HCT116 (cell line): ENCODE measurements around the gene SPON2. TPM values are rescaled to one million over a fixed set of nuclear protein-coding genes. Genes with fewer than 3 reads are reported as not detected.

Experiments used
- ATAC-seq: fragments of 200-7000 bp; cut with Tn5 transposase; 2 replicates; pipeline ENCODE4 v1.9.1; 2020; ENCODE audit warnings: mild to moderate bottlenecking, moderate library complexity
- BruUV-seq: library from RNA; stranded (reverse); fragments of 400-500 nt; replicated peaks from 2 replicates; lab custom pipeline; 2021; lab: Mats Ljungman, UMichigan
- CTCF ChIA-PET: fragments of 300-600 bp; sonication (Branson Sonifier 250); formaldehyde crosslinking; loops from one replicate; lab custom pipeline; 2021; ENCODE audit warnings: antibody characterized with exemption; lab: Charles Lee
- POLR2A ChIA-PET: fragments of 300-600, 350-600 bp; sonication (Branson Sonifier 250); formaldehyde crosslinking; loops from one replicate; lab custom pipeline; 2021; ENCODE audit warnings: antibody characterized with exemption; lab: Charles Lee
- RAD21 ChIA-PET, 2 experiments: fragments of 300-600 bp; sonication (Branson Sonifier 250); formaldehyde crosslinking; loops; one replicate each; lab custom pipeline; 2023; ENCODE audit warnings: low total read pairs in 2 of 2; ENCODE audit not compliant: uncharacterized antibody in 2 of 2, unreplicated experiment in 2 of 2, low non-redundant PET in 1 of 2; lab: Charles Lee
- DNase-seq: peaks from one replicate; pipeline ENCODE4 v3.0.0-alpha.2; 2010; ENCODE audit warnings: low read depth, low spot score
- H2AFZ ChIP-seq: fragments of 200-600 bp; shearing (Covaris generic), sonication (generic); 2 replicates; pipeline ENCODE4 v1.6.1; 2017; ENCODE audit warnings: low read depth, mixed run types, mixed read lengths, antibody characterized with exemption, low read length; ENCODE audit not compliant: poor library complexity, severe bottlenecking
- H3K27ac ChIP-seq: 2 replicates; pipeline ENCODE4 v1.5.1; 2012; ENCODE audit warnings: low read depth, low read length
- H3K27me3 ChIP-seq: fragments of 200-600 bp; sonication (generic); 2 replicates; pipeline ENCODE4 v1.6.1; 2016; ENCODE audit warnings: mixed run types, low read length, mixed read lengths; ENCODE audit not compliant: insufficient read depth
- H3K36me3 ChIP-seq, 2 experiments: fragments of 200-500 bp in 1 of 2; fragments of 200-600 bp in 1 of 2; sonication (Bioruptor generic) in 1 of 2; sonication (generic) in 1 of 2; 2 replicates each; pipeline versions ENCODE4 v1.5.1 to v1.6.1; 2014 to 2016; ENCODE audit warnings: low read length in 2 of 2, inconsistent platforms in 1 of 2, mixed read lengths in 1 of 2, mixed run types in 1 of 2; ENCODE audit not compliant: insufficient read depth in 2 of 2, control insufficient read depth in 1 of 2
- H3K4me1 ChIP-seq, 2 experiments: fragments of 200-600 bp in 1 of 2; sonication (generic) in 1 of 2; 2 replicates each; pipeline versions ENCODE4 v1.5.1 to v1.6.1; 2012 to 2017; ENCODE audit warnings: low read length in 2 of 2, inconsistent platforms in 1 of 2, mild to moderate bottlenecking in 1 of 2, mixed read lengths in 1 of 2, mixed run types in 1 of 2, moderate library complexity in 1 of 2; ENCODE audit not compliant: insufficient read depth in 2 of 2, control insufficient read depth in 1 of 2
- H3K4me2 ChIP-seq: fragments of 200-600 bp; sonication (generic); 2 replicates; pipeline ENCODE4 v1.6.1; 2017; ENCODE audit warnings: mixed run types, low read length, mixed read lengths
- H3K4me3 ChIP-seq, 2 experiments: fragments of 200-600 bp in 1 of 2; sonication (generic) in 1 of 2; replicated peaks in 1 of 2; 2 replicates each; pipeline ENCODE4 v1.5.1; 2011 to 2016; ENCODE audit warnings: low read length in 2 of 2, control low read depth in 1 of 2, low read depth in 1 of 2, mild to moderate bottlenecking in 1 of 2, mixed read lengths in 1 of 2, mixed run types in 1 of 2
- H3K79me2 ChIP-seq: fragments of 200-600 bp; sonication (generic); 2 replicates; pipeline ENCODE4 v1.6.1; 2017; ENCODE audit warnings: mild to moderate bottlenecking, mixed run types, low read length, moderate library complexity, mixed read lengths; ENCODE audit not compliant: insufficient read depth
- H3K9ac ChIP-seq: fragments of 200-600 bp; sonication (generic); 2 replicates; pipeline ENCODE4 v1.6.1; 2016; ENCODE audit warnings: low read length, mixed read lengths
- H3K9me2 ChIP-seq: fragments of 200-600 bp; sonication (generic), shearing (Covaris generic); 2 replicates; pipeline ENCODE4 v1.6.1; 2017; ENCODE audit warnings: mixed run types, mild to moderate bottlenecking, moderate library complexity; ENCODE audit not compliant: insufficient read depth
- H3K9me3 ChIP-seq, 2 experiments: fragments of 200-500 bp in 1 of 2; fragments of 200-600 bp in 1 of 2; sonication (Bioruptor generic) in 1 of 2; sonication (generic) in 1 of 2; 2 replicates each; pipeline ENCODE4 v1.6.1; 2014 to 2017; ENCODE audit warnings: low read length in 2 of 2, mixed read lengths in 2 of 2, inconsistent platforms in 1 of 2, low read depth in 1 of 2, mild to moderate bottlenecking in 1 of 2, mixed run types in 1 of 2, moderate library complexity in 1 of 2; ENCODE audit not compliant: control insufficient read depth in 1 of 2, insufficient read depth in 1 of 2
- H4K20me1 ChIP-seq: fragments of 200-600 bp; sonication (generic), shearing (Covaris generic); 2 replicates; pipeline ENCODE4 v1.6.1; 2017; ENCODE audit warnings: mixed run types, mild to moderate bottlenecking, moderate library complexity; ENCODE audit not compliant: insufficient read depth
- CBX3 ChIP-seq: IDR thresholded peaks from 2 replicates; pipeline ENCODE4 v1.6.1; 2012; ENCODE audit warnings: low read depth
- CEBPB ChIP-seq: IDR thresholded peaks from 2 replicates; pipeline ENCODE4 v1.6.1; 2012; ENCODE audit warnings: low read depth
- EGR1 ChIP-seq: IDR thresholded peaks from 2 replicates; pipeline ENCODE4 v1.6.1; 2012; ENCODE audit warnings: low read depth
- ELF1 ChIP-seq: IDR thresholded peaks from 2 replicates; pipeline ENCODE4 v1.6.1; 2012; ENCODE audit warnings: low read depth, borderline replicate concordance
- EZH2 ChIP-seq: fragments of 200-600 bp; sonication (generic); IDR thresholded peaks from 2 replicates; pipeline ENCODE4 v1.6.1; 2017; ENCODE audit warnings: antibody characterized with exemption, mixed run types
- EZH2phosphoT487 ChIP-seq: fragments of 200-600 bp; IDR thresholded peaks from 2 replicates; pipeline ENCODE4 v1.6.1; 2018; ENCODE audit warnings: antibody characterized with exemption, borderline replicate concordance
- FOSL1 ChIP-seq: IDR thresholded peaks from 2 replicates; pipeline ENCODE4 v1.6.1; 2012; ENCODE audit warnings: low read depth
- JUND ChIP-seq: IDR thresholded peaks from 2 replicates; pipeline ENCODE4 v1.6.1; 2012
- POLR2A ChIP-seq: IDR thresholded peaks from 2 replicates; pipeline ENCODE4 v1.7.0; 2011; ENCODE audit warnings: borderline replicate concordance; ENCODE audit not compliant: insufficient read depth, insufficient read length; ENCODE audit errors: extremely low read depth
- POLR2AphosphoS5 ChIP-seq: IDR thresholded peaks from 2 replicates; pipeline ENCODE4 v1.6.1; 2011; ENCODE audit warnings: mild to moderate bottlenecking, low read depth, low read length, moderate library complexity
- RAD21 ChIP-seq: IDR thresholded peaks from 2 replicates; pipeline ENCODE4 v1.6.1; 2012; ENCODE audit warnings: low read depth, mild to moderate bottlenecking
- SIN3A ChIP-seq: IDR thresholded peaks from 2 replicates; pipeline ENCODE4 v1.6.1; 2012; ENCODE audit warnings: low read depth
- SP1 ChIP-seq: IDR thresholded peaks from 2 replicates; pipeline ENCODE4 v1.6.1; 2012; ENCODE audit warnings: low read depth
- SRF ChIP-seq: IDR thresholded peaks from 2 replicates; pipeline ENCODE4 v1.6.1; 2012; ENCODE audit warnings: low read depth
- TCF7L2 ChIP-seq: IDR thresholded peaks from 2 replicates; pipeline ENCODE4 v1.7.0; 2011; ENCODE audit warnings: borderline replicate concordance, inconsistent platforms; ENCODE audit not compliant: insufficient read depth, insufficient read length; ENCODE audit errors: extremely low read depth
- YY1 ChIP-seq: IDR thresholded peaks from 2 replicates; pipeline ENCODE4 v1.6.1; 2011; ENCODE audit warnings: low read length, low read depth, moderate library complexity, mild to moderate bottlenecking; ENCODE audit not compliant: insufficient replicate concordance; ENCODE audit errors: extremely low read depth
- ZNF274 ChIP-seq: fragments of 200-500 bp; sonication (Bioruptor generic); IDR thresholded peaks from 2 replicates; pipeline ENCODE4 v1.6.1; 2014; ENCODE audit warnings: mild to moderate bottlenecking, low read depth, low read length, inconsistent platforms
- intact Hi-C: fragments of 100-400 bp; cut with micrococcal nuclease; formaldehyde crosslinking; loops from 2 replicates; pipeline ENCODE4 v1.10.0; 2022
- total RNA-seq: library from RNA; stranded (reverse); gene quantifications from one replicate; pipeline ENCODE4 v1.2.1, GENCODE V29; 2021; ENCODE audit not compliant: unreplicated experiment
- TF ChIP-seq, protein P1 (sequence below), 3 experiments: fragments of 200-600 bp in 1 of 3; sonication (generic) in 1 of 3; IDR thresholded peaks in 2 of 3; conservative IDR thresholded peaks in 1 of 3; 2 replicates each; pipeline ENCODE4 v1.5.1; 2012 to 2017; ENCODE audit warnings: low read depth in 2 of 3, low read length in 2 of 3, antibody characterized with exemption in 1 of 3, borderline replicate concordance in 1 of 3, control low read depth in 1 of 3, mild to moderate bottlenecking in 1 of 3, mixed read lengths in 1 of 3, mixed run types in 1 of 3, moderate library complexity in 1 of 3; ENCODE audit not compliant: insufficient read depth in 1 of 3
- TF ChIP-seq, protein P2 (sequence below): IDR thresholded peaks from 2 replicates; pipeline ENCODE4 v1.6.1; 2011; ENCODE audit warnings: mild to moderate bottlenecking, low read length, moderate library complexity; ENCODE audit not compliant: insufficient replicate concordance; ENCODE audit errors: extremely low read depth
- TF ChIP-seq, protein P3 (sequence below): IDR thresholded peaks from 2 replicates; pipeline ENCODE4 v1.6.1; 2012

The SPON2 gene
- total RNA-seq, 1 experiment from 2014 or later: 1.5 TPM

- no peaks in the 10 kb centered on the region for H3K9me3 ChIP-seq
- ChIA-PET POLR2A (no interaction called here), RAD21 (no interaction called here), CTCF (no interaction called here)
- no peak overlapping the region for H3K27ac ChIP-seq
- H3K79me2 ChIP-seq: no peaks in the 10 kb centered on the region
- H4K20me1 ChIP-seq: no peaks in the 10 kb centered on the region
- H3K9me2 ChIP-seq: no peaks in the 10 kb centered on the region
- peaks cover 3 to 16% of the 10 kb centered on the region in 2 experiments; a peak in 3 of 4 replicates for H3K4me1 ChIP-seq
- ATAC-seq (no peak), DNase-seq (no peak)
- H2AFZ ChIP-seq: no peak overlapping the region
- TF ChIP-seq EZH2phosphoT487 (no peak), EGR1 (no peak), EZH2 (no peak), JUND (no peak), TCF7L2 (no peak), POLR2AphosphoS5 (no peak), RAD21 (no peak), ZNF274 (no peak), YY1 (no peak), SIN3A (no peak), POLR2A (no peak), FOSL1 (no peak), SP1 (no peak), CBX3 (no peak), SRF (no peak), ELF1 (no peak), CEBPB (no peak)
- TF ChIP-seq, protein P1, sequence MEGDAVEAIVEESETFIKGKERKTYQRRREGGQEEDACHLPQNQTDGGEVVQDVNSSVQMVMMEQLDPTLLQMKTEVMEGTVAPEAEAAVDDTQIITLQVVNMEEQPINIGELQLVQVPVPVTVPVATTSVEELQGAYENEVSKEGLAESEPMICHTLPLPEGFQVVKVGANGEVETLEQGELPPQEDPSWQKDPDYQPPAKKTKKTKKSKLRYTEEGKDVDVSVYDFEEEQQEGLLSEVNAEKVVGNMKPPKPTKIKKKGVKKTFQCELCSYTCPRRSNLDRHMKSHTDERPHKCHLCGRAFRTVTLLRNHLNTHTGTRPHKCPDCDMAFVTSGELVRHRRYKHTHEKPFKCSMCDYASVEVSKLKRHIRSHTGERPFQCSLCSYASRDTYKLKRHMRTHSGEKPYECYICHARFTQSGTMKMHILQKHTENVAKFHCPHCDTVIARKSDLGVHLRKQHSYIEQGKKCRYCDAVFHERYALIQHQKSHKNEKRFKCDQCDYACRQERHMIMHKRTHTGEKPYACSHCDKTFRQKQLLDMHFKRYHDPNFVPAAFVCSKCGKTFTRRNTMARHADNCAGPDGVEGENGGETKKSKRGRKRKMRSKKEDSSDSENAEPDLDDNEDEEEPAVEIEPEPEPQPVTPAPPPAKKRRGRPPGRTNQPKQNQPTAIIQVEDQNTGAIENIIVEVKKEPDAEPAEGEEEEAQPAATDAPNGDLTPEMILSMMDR (IDR thresholded peaks at IDR 0.05 in 2 of 3, conservative IDR thresholded peaks at IDR 0.05 in 1 of 3; ENCODE audit: borderline replicate concordance in 1 of 3, insufficient read depth in 1 of 3, low read depth in 2 of 3, low read length in 2 of 3): no peak
- TF ChIP-seq, protein P2, sequence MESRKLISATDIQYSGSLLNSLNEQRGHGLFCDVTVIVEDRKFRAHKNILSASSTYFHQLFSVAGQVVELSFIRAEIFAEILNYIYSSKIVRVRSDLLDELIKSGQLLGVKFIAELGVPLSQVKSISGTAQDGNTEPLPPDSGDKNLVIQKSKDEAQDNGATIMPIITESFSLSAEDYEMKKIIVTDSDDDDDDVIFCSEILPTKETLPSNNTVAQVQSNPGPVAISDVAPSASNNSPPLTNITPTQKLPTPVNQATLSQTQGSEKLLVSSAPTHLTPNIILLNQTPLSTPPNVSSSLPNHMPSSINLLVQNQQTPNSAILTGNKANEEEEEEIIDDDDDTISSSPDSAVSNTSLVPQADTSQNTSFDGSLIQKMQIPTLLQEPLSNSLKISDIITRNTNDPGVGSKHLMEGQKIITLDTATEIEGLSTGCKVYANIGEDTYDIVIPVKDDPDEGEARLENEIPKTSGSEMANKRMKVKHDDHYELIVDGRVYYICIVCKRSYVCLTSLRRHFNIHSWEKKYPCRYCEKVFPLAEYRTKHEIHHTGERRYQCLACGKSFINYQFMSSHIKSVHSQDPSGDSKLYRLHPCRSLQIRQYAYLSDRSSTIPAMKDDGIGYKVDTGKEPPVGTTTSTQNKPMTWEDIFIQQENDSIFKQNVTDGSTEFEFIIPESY: no peak
- TF ChIP-seq, protein P3, sequence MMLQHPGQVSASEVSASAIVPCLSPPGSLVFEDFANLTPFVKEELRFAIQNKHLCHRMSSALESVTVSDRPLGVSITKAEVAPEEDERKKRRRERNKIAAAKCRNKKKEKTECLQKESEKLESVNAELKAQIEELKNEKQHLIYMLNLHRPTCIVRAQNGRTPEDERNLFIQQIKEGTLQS: no peak
- H3K4me2 ChIP-seq: no peak overlapping the region
- no TSS peak for BruUV-seq
- H3K36me3 ChIP-seq: no peaks in the 10 kb centered on the region
- H3K9ac ChIP-seq: no peak overlapping the region
- no peak overlapping the region for H3K4me3 ChIP-seq
- intact Hi-C loops: no loop called here
- no peaks in the 10 kb centered on the region for H3K27me3 ChIP-seq
These were observed 814 bp downstream of the SPON2 start for GRCh38 chr4:1171311-1172227.
